ENCODE measurements around the gene RTN1. TPM values are rescaled to one million over a fixed set of nuclear protein-coding genes. Genes with fewer than 3 reads are reported as not detected.

The RTN1 gene
- polyA plus RNA-seq, 1 experiment = 0.36 TPM

GRCh38 chr14:59845245-59845644 is 25.3 kb downstream of the RTN1 start:
- no peak overlapping the region for H3K4me3 ChIP-seq (ENCODE audit: low read depth, low read length)
- H3K36me3 ChIP-seq (ENCODE audit: control insufficient read depth, insufficient read depth, low read length) = no peaks in the 10 kb centered on the region
- ChIA-PET CTCF (no interaction called here), POLR2A (no interaction called here)
- no peaks in the 10 kb centered on the region for H3K27me3 ChIP-seq (ENCODE audit: control insufficient read depth, insufficient read depth, low read length)
- DNase-seq (ENCODE audit: low read depth) = no peak
- TF ChIP-seq CTCF (IDR thresholded peaks at IDR 0.05; ENCODE audit: insufficient read depth, low read depth, low read length) = no peak

GRCh38 chr14:59844186-59844812 is 26.3 kb downstream of the RTN1 start:
- TF ChIP-seq CTCF (IDR thresholded peaks at IDR 0.05; ENCODE audit: insufficient read depth, low read depth, low read length) = no peak
- POLR2A ChIA-PET = no interaction called here
- H3K4me3 ChIP-seq (ENCODE audit: low read depth, low read length) = no peak overlapping the region
- H3K36me3 ChIP-seq (ENCODE audit: control insufficient read depth, insufficient read depth, low read length) = no peaks in the 10 kb centered on the region
- no peaks in the 10 kb centered on the region for H3K27me3 ChIP-seq (ENCODE audit: control insufficient read depth, insufficient read depth, low read length)
- CTCF ChIA-PET = no interaction called here
- DNase-seq (ENCODE audit: low read depth) = no peak

GRCh38 chr14:59836116-59836515 is 34.5 kb downstream of the RTN1 start:
- POLR2A ChIA-PET = no interaction called here
- no peak for TF ChIP-seq CTCF (IDR thresholded peaks at IDR 0.05; ENCODE audit: insufficient read depth, low read depth, low read length)
- Histone ChIP-seq H3K36me3 (ENCODE audit: control insufficient read depth, insufficient read depth, low read length) (no peaks in the 10 kb centered on the region), H3K4me3 (ENCODE audit: low read depth, low read length) (no peak overlapping the region), H3K27me3 (ENCODE audit: control insufficient read depth, insufficient read depth, low read length) (no peaks in the 10 kb centered on the region)
- CTCF ChIA-PET = interaction anchor here (1.2 kb wide), 1 partner anchor 46 kb away, joined by 3 read pairs; no protein-coding TSS in a partner anchor
- no peak for DNase-seq (ENCODE audit: low read depth)

GRCh38 chr14:59832653-59833294 is 37.8 kb downstream of the RTN1 start:
- ChIA-PET POLR2A (no interaction called here), CTCF (no interaction called here)
- H3K36me3 ChIP-seq (ENCODE audit: control insufficient read depth, insufficient read depth, low read length) = no peaks in the 10 kb centered on the region
- no peak for DNase-seq (ENCODE audit: low read depth)
- no peak for TF ChIP-seq CTCF (IDR thresholded peaks at IDR 0.05; ENCODE audit: insufficient read depth, low read depth, low read length)
- no peak overlapping the region for H3K4me3 ChIP-seq (ENCODE audit: low read depth, low read length)
- H3K27me3 ChIP-seq (ENCODE audit: control insufficient read depth, insufficient read depth, low read length) = no peaks in the 10 kb centered on the region

- CTCF ChIA-PET = no interaction called here
- POLR2A ChIA-PET = no interaction called here
- no peak for TF ChIP-seq CTCF (IDR thresholded peaks at IDR 0.05; ENCODE audit: insufficient read depth, low read depth, low read length)
- Histone ChIP-seq H3K27me3 (ENCODE audit: control insufficient read depth, insufficient read depth, low read length) (no peaks in the 10 kb centered on the region), H3K36me3 (ENCODE audit: control insufficient read depth, insufficient read depth, low read length) (no peaks in the 10 kb centered on the region), H3K4me3 (ENCODE audit: low read depth, low read length) (no peak overlapping the region)
- no peak for DNase-seq (ENCODE audit: low read depth)
These were observed 39.4 kb downstream of the RTN1 start for GRCh38 chr14:59831121-59831730.
